ENCODE results near the gene RFTN1. TPM values are rescaled to one million over a fixed set of nuclear protein-coding genes. Genes with fewer than 3 reads are reported as not detected.

Gene RFTN1
- total and polyA plus RNA-seq, 2 of the 8 experiments (the other 6 are each of a cell fraction or from before 2014, with no cell fraction given) = 4.6 to 6.7 TPM

GRCh38 chr3:16444344-16444743 lies 69.2 kb downstream of the RFTN1 start:
- no peaks in the 10 kb centered on the region for H4K20me1 ChIP-seq (replicated peaks in 1 of 2; ENCODE audit: control insufficient read depth in 1 of 2, insufficient read depth in 2 of 2, low read length in 2 of 2)
- no peaks in the 10 kb centered on the region for H3K79me1 ChIP-seq (ENCODE audit: low read depth, low read length)
- DNase-seq (ENCODE audit: low read depth in 1 of 2, low spot score in 2 of 2) (no peak), FAIRE-seq (no peak)
- H3K27me3 ChIP-seq (replicated peaks in 1 of 4; ENCODE audit: control insufficient read depth in 3 of 4, extremely low read depth in 1 of 4, insufficient read depth in 3 of 4, low read length in 3 of 4) = no peaks in the 10 kb centered on the region
- H3K18ac ChIP-seq (ENCODE audit: extremely low read depth, low read length) = no peak overlapping the region
- H2BK5ac ChIP-seq (ENCODE audit: low read depth, low read length) = no peak overlapping the region
- H3K23me2 ChIP-seq (ENCODE audit: low read depth, low read length) = no peaks in the 10 kb centered on the region
- no peaks in the 10 kb centered on the region for H3K36me3 ChIP-seq (ENCODE audit: control insufficient read depth in 2 of 4, insufficient read depth in 4 of 4, low read length in 3 of 4)
- no peak overlapping the region for H2AFZ ChIP-seq (ENCODE audit: low read length)
- H2BK20ac ChIP-seq (ENCODE audit: low read length) = no peak overlapping the region
- WGBS, 2 experiments (ENCODE audit: extremely low coverage in 1 of 2, insufficient coverage in 1 of 2, insufficient read length in 1 of 2, insufficient replicate concordance in 2 of 2, low coverage in 1 of 2, low lambda C conversion rate in 2 of 2, missing lambda C conversion rate in 1 of 2) = 91% methylated on average over 6 of the region's 6 CpGs; no CpG with 5 or more reads in 1 of the 2 experiments
- ChIA-PET CTCF (ENCODE audit: partially characterized antibody) (interaction anchor here (1.0 to 1.9 kb wide), 2 partner anchors 36 to 78 kb away, joined by 3 to 5 read pairs; no protein-coding TSS in a partner anchor), POLR2A (ENCODE audit: partially characterized antibody) (no interaction called here)
- H2AK5ac ChIP-seq (ENCODE audit: low read depth, low read length) = no peak overlapping the region
- H2BK15ac ChIP-seq (ENCODE audit: low read length) = no peak overlapping the region
- no peak overlapping the region for H3K23ac ChIP-seq (ENCODE audit: insufficient read length)
- H4K91ac ChIP-seq (replicated peaks; ENCODE audit: insufficient read length, low read length) = no peak overlapping the region
- H2BK120ac ChIP-seq (replicated peaks; ENCODE audit: low read depth, low read length) = no peak overlapping the region
- no peak overlapping the region for H3K27ac ChIP-seq (ENCODE audit: low read depth, low read length)
- no peak overlapping the region for H4K8ac ChIP-seq (ENCODE audit: extremely low read depth, insufficient read depth, low read length)
- no peak overlapping the region for H4K5ac ChIP-seq (ENCODE audit: insufficient read length, low read depth, low read length)
- H3K4me1 ChIP-seq (replicated peaks in 1 of 4; ENCODE audit: control insufficient read depth in 3 of 4, insufficient read depth in 4 of 4, low read length in 3 of 4) = peaks cover 0 to 2% (median 0%) of the 10 kb centered on the region in 4 experiments; a peak in 1 of 7 replicates
- no peak for TF ChIP-seq CBX8 (IDR thresholded peaks at IDR 0.05; ENCODE audit: borderline replicate concordance, low read depth, low read length)
- TF ChIP-seq EZH2 (IDR thresholded peaks at IDR 0.05; ENCODE audit: low read depth, low read length, severe bottlenecking) = no peak
- H3K9ac ChIP-seq (replicated peaks in 1 of 4; ENCODE audit: extremely low read depth in 1 of 4, low read depth in 3 of 4, low read length in 3 of 4) = no peak overlapping the region
- H3K14ac ChIP-seq (ENCODE audit: insufficient read length) = no peak overlapping the region
- no peak overlapping the region for H3K4me2 ChIP-seq (ENCODE audit: insufficient read depth in 1 of 2, low read depth in 2 of 2, low read length in 2 of 2)
- no peak overlapping the region for H3K56ac ChIP-seq (replicated peaks; ENCODE audit: insufficient read length, low read depth, low read length)
- no peaks in the 10 kb centered on the region for H3K79me2 ChIP-seq (ENCODE audit: control insufficient read depth in 1 of 2, insufficient read depth in 2 of 2, low read length in 2 of 2)
- H3K4me3 ChIP-seq (ENCODE audit: extremely low read depth in 1 of 4, insufficient read depth in 2 of 4, low read depth in 3 of 4, low read length in 4 of 4) = no peak overlapping the region
- H3K9me3 ChIP-seq (ENCODE audit: insufficient read depth in 2 of 2, low read depth in 1 of 2, low read length in 1 of 2) = no peaks in the 10 kb centered on the region
- no peak overlapping the region for H3K4ac ChIP-seq (replicated peaks; ENCODE audit: insufficient read length, low read depth, low read length)
- no peak overlapping the region for H2BK12ac ChIP-seq (ENCODE audit: low read depth, low read length)

Data from H1 (cell line).